ENCODE results near the gene ZBTB20.

Gene ZBTB20

GRCh38 chr3:114478801-114479200, 668.3 kb downstream of the ZBTB20 start:
- TF ChIP-seq SIN3A (IDR thresholded peaks at IDR 0.05; ENCODE audit: borderline replicate concordance, insufficient read depth, low read length) (no peak), REST (IDR thresholded peaks at IDR 0.05; ENCODE audit: insufficient read depth in 1 of 2, low read depth in 2 of 2, low read length in 2 of 2) (no peak)

- no peak for TF ChIP-seq FOXP2 (optimal IDR thresholded peaks at IDR 0.05; ENCODE audit: borderline replicate concordance, extremely low read depth, extremely low read length, insufficient read depth)
- TF ChIP-seq REST (IDR thresholded peaks at IDR 0.05; ENCODE audit: insufficient read depth in 1 of 2, low read depth in 2 of 2, low read length in 2 of 2), result no peak
- TF ChIP-seq POLR2AphosphoS5 (IDR thresholded peaks at IDR 0.05; ENCODE audit: low read depth, low read length), result no peak
- no peak for TF ChIP-seq SIN3A (IDR thresholded peaks at IDR 0.05; ENCODE audit: borderline replicate concordance, insufficient read depth, low read length)
These were observed 670.6 kb downstream of the ZBTB20 start for GRCh38 chr3:114476511-114476910.

GRCh38 chr3:114471478-114471877, 675.6 kb downstream of the ZBTB20 start:
- TF ChIP-seq FOXP2 (optimal IDR thresholded peaks at IDR 0.05; ENCODE audit: borderline replicate concordance, extremely low read depth, extremely low read length, insufficient read depth) (no peak), TAF1 (IDR thresholded peaks at IDR 0.05; ENCODE audit: borderline replicate concordance, insufficient read depth, low read length) (no peak), SIN3A (IDR thresholded peaks at IDR 0.05; ENCODE audit: borderline replicate concordance, insufficient read depth, low read length) (no peak), POLR2AphosphoS5 (IDR thresholded peaks at IDR 0.05; ENCODE audit: low read depth, low read length) (no peak), REST (IDR thresholded peaks at IDR 0.05; ENCODE audit: insufficient read depth in 1 of 2, low read depth in 2 of 2, low read length in 2 of 2) (no peak)

- no peak for TF ChIP-seq SIN3A (IDR thresholded peaks at IDR 0.05; ENCODE audit: borderline replicate concordance, insufficient read depth, low read length)
- no peak for TF ChIP-seq POLR2AphosphoS5 (IDR thresholded peaks at IDR 0.05; ENCODE audit: low read depth, low read length)
- no peak for TF ChIP-seq FOXP2 (optimal IDR thresholded peaks at IDR 0.05; ENCODE audit: borderline replicate concordance, extremely low read depth, extremely low read length, insufficient read depth)
- no peak for TF ChIP-seq REST (IDR thresholded peaks at IDR 0.05; ENCODE audit: insufficient read depth in 1 of 2, low read depth in 2 of 2, low read length in 2 of 2)
- TF ChIP-seq TAF1 (IDR thresholded peaks at IDR 0.05; ENCODE audit: borderline replicate concordance, insufficient read depth, low read length), result no peak
These were observed 678.0 kb downstream of the ZBTB20 start for GRCh38 chr3:114469070-114469469.

GRCh38 chr3:114466816-114467215, 680.3 kb downstream of the ZBTB20 start:
- no peak for TF ChIP-seq POLR2AphosphoS5 (IDR thresholded peaks at IDR 0.05; ENCODE audit: low read depth, low read length)
- TF ChIP-seq REST (IDR thresholded peaks at IDR 0.05; ENCODE audit: insufficient read depth in 1 of 2, low read depth in 2 of 2, low read length in 2 of 2), result no peak
- TF ChIP-seq SIN3A (IDR thresholded peaks at IDR 0.05; ENCODE audit: borderline replicate concordance, insufficient read depth, low read length), result no peak
- TF ChIP-seq FOXP2 (optimal IDR thresholded peaks at IDR 0.05; ENCODE audit: borderline replicate concordance, extremely low read depth, extremely low read length, insufficient read depth), result no peak
- TF ChIP-seq TAF1 (IDR thresholded peaks at IDR 0.05; ENCODE audit: borderline replicate concordance, insufficient read depth, low read length), result no peak
